ENCODE data around the gene ZFPL1.

ZFPL1 gene

DNA sequence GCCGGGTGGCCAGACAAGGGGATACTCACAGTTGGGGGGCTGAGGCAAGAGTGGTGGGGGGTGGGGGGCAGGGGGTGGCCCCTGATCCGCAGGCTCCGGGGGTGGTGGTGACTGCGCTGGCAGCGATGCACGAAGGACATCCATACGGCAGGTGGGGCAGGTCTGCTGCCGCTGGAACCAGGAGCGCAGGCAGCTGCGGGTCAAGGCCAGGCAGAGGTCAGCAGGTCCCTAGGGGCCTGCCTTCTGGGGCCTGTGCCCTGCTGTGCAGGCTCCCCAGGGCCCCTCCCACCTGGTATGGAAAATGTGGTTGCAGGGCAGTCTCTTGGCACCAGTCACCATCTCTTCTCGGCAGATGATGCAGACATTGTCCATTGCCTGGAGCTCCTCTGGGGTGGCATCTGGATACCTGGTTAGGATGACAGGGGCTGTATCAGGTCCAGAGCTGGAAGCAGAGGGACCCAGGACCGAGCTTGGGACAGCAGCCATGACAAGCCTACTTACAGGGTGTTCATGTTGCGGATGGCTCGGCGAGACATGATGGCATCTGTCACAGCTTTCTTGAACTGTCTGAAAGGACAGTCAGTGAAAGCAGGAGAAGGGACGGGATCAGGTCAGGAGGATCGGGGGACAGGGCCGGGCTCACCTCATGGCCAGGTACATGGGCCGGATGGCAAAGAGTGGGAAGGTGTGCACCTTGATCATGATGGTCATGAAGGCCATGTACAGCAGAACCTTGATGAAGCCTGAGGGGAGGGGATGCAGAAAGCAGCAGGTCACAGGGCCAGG, 46.8 kb downstream of the ZFPL1 start:
- no peak for DNase-seq

DNA sequence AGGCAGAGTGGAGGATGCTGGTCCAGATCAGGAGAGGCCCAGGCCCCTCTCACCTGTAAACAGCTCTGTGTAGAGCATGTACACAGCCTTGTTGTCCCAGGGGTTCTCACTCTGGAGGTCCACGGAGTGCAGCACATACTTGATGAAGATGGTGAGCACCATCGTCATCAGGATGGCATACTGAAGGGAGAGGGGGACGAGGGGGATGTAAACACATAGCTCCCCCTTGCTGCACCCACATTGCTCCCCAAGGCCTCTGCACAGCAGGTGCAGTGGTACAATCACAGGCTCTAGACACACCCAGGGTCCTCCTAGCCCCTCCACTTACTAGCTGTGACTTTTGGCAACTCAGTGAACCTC, 47.4 kb downstream of the ZFPL1 start:
- DNase-seq, result no peak

DNA sequence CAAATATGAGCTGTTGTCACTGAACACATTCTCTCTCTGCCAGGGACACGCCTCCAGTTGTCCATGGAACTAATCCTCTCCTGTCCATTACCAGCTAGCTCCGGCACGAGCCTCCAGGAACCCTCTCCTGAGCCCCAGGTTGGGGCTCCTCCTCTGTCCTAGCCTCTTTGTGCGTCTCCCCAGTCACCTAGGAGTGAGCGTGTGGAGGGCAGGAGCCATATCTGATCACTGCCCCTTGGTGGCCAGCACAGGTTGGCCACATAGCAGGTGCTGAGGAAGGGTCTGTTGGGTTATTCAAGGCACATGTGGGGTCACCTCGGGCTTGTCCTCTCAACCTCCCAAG, 47.8 kb downstream of the ZFPL1 start:
- DNase-seq, result no peak

DNA sequence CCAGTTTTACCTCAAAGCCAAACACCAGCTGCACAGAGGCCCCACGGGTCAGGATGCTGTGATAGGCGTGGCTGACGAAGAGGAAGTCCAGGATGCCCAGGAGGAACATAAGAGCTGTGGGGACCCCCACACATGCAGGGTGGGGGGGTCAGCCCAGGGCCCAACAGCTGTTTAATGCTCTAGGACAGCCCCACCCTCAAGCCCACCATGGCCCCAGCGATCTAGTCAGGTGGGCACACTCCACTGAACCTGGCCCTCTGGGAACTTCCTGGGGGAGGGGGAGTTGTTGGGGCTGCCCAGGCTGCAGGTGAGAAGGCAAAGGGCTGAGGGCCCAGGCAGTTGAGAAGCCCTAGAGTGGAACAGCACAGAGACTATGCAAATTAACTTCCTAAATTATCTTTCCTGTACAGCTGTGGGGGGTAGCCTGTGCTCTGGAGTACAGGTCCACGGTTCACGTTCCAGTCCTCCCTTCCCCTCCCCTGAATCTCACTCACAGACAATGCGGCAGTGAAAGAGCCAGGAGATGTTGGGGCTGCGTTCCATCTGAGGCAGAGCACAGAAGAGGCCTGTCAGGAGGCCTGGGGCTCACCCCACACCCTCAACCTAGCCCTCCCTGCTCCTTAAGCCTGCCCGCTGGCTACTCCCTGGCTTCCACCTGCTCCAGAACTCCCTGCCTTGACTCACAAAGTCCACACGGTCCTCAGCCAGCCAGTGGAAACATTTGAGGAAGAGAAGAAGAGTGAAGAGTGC, 48.4 kb downstream of the ZFPL1 start:
- DNase-seq, result no peak

DNA sequence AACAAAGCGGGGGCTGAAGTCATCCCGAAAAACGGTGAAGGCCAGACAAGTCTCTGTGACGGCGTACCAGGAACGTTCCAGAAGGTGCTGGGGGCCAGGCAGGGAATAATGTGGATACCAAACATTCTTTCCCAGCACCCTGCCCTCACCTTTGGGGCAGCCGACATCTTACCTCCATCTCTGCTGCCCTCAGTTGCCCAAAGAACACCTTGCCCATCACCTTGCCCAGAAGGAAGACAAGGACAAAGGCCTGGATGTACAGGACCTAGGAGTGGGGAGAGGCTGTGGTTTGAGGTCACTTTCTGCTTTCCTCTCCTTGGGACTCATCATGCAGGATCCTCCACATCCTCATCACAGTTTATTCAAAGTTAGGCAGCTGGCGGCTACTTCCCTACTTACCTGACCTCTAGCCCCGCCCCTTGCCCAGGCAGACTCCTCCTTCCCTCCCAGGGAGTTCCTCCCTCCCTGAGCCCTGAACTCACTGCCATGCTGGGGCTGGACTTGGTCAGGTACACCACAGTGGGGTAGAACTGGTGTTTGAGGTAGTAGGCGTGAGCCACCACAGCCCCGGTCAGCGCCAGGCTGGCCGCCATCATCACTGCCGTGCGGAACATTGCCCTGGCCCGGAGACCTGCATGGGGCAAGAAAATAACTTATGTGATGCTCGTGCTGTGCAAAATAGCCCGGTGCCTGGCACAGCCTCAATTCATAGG, 49.1 kb downstream of the ZFPL1 start:
- no peak for DNase-seq

DNA sequence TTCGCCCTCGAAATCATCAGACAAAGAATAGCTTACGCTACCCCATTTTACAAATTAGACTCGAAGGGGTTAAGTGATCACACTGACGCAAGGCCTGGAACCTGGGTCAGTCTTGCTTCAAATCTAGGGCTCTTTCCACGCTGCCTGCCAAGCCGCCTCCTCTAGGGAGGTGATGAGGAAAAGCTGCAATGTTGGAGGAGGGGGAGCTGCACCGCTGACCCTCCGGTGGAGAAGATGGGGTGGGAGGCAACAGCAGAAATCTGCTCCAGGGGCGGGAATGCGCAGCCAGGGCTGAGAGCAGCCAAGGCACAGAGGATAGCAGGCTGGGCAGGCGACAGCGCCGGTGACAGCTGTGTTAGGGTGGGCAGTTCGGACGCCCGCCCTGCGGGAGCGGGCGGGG, 49.7 kb downstream of the ZFPL1 start:
- DNase-seq, result no peak

DNA sequence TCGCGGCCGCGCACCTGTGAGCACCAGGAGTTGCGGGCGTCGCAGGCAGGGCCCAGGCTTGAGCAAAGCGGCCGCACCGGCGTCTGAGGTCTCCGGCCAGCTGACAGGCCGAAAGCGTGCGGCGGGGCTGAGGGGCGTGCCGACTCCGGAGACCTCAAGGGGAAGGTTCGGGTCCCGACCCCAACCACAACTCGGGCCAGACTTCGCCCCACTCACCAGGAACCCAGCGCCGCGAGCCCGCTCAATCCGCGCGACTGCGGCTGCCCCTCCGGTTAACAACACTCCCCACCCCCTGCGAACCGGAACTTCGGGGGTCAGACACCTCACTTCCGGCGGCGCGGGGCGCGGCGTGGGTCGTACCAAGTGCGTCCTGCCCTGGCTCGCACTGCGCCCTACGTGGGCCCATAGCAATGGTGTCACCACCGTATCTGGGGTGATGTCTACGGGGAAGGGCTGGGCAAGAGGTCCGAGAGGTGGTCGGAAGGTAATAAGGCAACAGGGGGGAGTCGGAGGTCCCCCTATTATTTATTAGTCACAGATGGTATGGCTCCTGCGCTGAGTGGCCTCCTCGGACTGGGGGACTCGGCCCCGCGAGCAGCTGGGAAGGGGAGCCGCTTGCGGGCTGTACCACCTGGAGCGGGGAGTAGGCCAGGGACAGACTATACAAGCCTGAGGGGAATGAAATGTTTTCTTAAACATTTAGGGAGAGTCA, 50.4 kb downstream of the ZFPL1 start, which contains the start of gene SYVN1:
TSS of gene SYVN1 (minus strand) at position 280 of the 712 bp plus-strand sequence. CDS start 918 bp downstream, outside the sequence.
- peak; percentile 91 for DNase-seq

DNA sequence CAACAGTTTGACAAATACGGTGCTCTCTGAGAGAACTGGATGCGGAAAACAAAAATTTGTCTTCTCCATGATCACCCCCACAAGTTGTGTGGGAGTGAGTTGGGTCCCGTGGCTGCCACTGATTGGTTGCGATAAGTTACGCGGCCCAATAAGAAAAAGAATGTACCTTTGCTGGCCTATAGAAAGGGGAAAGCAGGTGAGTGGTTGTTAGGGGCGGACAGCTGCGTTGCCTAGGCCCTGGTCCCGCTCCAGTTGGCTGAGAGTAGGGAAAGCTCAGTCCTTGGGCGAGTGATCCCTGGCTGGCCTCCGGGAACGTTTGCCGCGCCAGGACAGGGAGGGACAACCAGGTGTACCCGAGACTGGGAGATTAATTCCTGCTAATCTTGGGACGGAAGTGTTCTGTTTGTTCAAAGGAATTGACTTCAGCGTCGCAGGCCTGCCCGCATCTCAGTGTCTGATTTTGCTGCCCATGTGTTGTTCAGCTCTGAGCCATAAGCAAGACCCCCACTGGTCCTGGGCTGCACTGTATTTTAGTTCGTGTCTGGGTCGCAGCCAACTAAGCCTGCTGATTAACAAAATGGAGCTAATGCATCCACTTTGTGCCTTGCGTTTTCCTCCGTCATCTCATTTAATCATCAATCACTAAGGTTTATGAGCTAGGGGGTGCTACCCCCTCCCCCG, 51.1 kb downstream of the ZFPL1 start:
- DNase-seq, result peak; percentile 96

DNA sequence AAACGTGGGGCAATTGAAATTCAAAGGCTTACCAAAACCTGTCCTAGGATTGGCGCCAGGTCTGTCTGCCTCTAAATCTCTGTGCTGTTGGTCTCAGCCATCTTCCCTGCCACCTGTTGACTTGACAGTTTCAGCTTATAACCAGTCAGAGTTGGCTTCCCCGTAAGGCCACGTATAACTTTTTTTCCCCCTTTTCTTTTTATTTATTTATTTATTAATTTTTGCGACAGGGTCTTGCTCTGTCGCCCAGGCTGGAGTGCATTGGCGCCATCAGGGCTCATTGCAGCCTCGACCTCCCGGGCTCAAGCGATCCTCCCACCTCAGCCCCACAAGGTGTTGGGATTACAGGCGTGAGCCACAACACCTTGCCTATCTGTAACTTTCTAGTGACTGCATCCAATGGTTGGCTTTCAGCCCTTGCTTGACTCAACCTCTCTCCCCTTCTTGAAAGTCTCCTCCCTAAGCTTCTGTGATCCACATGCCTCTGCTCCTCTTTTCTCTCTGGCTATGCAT, 51.7 kb downstream of the ZFPL1 start:
- DNase-seq, result no peak

DNA sequence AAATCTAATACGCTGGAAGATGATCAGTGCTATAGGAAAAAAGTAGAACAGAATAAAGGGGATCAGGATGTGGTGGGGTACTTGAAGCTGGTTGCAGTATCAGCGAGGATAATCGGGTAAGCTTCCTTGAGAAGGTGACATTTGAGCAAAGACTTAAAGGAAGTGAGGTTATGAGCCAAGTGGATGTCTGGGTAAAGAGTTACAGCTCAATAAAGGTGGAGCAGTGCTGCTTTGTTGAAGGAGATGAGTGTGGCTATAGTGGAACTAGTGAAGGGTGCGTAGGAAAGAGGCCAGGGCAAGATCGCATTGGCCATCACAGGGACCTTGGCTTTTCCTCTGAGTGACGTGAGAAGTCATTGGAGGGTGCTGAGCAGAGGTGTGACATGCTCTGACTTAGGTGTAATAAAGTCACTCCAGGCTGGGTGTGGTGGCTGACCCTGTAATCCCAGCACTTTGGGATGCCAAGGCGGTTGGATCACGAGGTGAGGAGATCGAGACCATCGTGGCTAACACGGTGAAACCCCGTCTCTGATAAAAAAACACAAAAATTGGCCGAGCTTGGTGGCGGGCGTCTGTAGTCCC, 52.6 kb downstream of the ZFPL1 start:
- DNase-seq, result no peak

Data from fibroblast of skin of scalp (primary cell).